Stimulated activated CD4-positive, alpha-beta T cell treated with anti-CD3 and anti-CD28 coated beads, Interleukin-1b, Interleukin-23, amount 100 ng/mL, for 1 hour (primary cell): Measurements from ENCODE around the gene CASKIN2.

Experiments used
- DNase-seq, 2 donors: peaks; one replicate each; pipeline ENCODE4 v3.0.0-alpha.2; 2020; ENCODE audit warnings: low read depth in 2 of 2

Gene CASKIN2, protein sequence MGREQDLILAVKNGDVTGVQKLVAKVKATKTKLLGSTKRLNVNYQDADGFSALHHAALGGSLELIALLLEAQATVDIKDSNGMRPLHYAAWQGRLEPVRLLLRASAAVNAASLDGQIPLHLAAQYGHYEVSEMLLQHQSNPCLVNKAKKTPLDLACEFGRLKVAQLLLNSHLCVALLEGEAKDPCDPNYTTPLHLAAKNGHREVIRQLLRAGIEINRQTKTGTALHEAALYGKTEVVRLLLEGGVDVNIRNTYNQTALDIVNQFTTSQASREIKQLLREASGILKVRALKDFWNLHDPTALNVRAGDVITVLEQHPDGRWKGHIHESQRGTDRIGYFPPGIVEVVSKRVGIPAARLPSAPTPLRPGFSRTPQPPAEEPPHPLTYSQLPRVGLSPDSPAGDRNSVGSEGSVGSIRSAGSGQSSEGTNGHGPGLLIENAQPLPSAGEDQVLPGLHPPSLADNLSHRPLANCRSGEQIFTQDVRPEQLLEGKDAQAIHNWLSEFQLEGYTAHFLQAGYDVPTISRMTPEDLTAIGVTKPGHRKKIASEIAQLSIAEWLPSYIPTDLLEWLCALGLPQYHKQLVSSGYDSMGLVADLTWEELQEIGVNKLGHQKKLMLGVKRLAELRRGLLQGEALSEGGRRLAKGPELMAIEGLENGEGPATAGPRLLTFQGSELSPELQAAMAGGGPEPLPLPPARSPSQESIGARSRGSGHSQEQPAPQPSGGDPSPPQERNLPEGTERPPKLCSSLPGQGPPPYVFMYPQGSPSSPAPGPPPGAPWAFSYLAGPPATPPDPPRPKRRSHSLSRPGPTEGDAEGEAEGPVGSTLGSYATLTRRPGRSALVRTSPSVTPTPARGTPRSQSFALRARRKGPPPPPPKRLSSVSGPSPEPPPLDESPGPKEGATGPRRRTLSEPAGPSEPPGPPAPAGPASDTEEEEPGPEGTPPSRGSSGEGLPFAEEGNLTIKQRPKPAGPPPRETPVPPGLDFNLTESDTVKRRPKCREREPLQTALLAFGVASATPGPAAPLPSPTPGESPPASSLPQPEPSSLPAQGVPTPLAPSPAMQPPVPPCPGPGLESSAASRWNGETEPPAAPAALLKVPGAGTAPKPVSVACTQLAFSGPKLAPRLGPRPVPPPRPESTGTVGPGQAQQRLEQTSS (N-terminal part only)

DNA sequence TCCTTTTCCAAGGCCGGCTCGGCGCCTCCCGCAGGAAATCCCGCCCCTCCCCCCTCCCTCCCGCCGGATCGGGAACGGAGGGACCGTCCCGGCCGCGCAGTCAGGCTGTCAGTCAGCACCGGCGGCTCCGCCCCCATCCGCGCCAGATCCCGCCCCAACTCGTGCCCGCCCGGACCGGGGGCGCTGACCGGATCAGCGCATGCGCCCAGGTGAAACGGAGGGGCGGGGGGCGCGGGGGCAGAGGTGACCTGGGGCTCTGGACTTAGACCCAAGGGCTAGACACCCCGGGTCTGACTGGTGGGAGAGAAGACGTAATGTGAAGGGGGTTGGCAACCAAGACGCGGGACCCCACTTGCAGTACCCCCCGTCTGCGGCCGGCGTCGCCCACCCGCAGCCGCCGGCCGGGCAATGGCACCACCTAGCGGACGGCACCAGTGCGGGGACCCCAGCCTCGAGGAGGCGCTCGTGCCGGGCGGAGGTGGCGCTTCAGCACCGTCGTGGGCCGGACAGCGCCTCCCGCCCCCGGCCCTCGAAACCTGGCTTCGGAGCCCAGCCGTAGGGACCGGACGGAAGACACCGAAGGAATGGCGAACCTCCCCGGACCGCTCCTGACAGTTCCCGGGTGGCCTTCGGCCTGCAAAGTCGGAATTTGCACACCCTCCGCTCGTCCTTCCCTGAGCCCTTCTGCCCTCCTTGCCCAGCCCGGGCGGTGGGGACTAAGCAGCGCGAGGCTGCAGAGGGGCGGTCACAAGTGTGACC is at the start of gene CASKIN2:
TSS of gene CASKIN2 (minus strand) at position 42 of the 759 bp plus-strand sequence. CDS start 1,733 bp downstream, outside the sequence.
- DNase-seq = peak; percentile 39 to 79

DNA sequence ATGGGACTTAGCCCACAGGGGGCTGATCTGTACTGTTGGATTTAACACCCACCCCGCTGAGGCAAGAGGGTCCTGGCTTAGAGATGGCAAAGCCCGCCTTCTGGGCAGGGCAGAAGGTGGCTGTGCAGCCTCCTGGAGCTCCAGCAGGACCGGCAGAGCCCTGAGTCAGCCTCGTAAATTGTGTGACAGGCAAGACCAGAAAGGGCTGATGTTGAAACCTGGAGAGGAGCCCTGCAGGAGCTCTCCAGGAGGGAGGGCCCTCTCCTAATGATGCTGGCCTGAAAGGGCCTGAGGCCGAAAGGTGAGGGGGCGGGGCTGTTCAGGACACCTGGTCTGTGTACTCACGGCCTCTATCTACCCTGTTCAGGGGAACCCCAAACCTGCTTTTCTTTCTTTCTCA is 49.7 kb upstream of the CASKIN2 start:
- no peak for DNase-seq

DNA sequence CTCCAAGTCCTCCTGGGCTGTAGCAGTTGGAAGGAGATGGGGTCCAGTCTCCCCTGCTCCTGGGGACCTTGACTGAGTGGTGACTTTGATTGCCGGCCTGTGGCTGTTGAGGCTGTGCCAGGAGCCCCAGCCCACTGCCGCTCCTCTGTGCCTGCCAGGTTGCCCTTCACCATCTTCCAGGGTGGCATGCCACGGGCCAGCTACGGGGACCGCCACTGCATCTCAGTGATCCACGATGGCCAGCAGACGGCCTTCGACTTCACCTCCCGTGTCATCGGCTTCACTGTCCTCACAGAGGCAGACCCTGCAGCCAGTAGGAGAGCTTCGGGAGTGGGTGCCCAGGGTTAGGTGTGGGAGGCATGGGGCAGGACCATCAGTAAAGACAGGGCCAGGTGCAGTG is 48.9 kb upstream of the CASKIN2 start:
- no peak for DNase-seq

DNA sequence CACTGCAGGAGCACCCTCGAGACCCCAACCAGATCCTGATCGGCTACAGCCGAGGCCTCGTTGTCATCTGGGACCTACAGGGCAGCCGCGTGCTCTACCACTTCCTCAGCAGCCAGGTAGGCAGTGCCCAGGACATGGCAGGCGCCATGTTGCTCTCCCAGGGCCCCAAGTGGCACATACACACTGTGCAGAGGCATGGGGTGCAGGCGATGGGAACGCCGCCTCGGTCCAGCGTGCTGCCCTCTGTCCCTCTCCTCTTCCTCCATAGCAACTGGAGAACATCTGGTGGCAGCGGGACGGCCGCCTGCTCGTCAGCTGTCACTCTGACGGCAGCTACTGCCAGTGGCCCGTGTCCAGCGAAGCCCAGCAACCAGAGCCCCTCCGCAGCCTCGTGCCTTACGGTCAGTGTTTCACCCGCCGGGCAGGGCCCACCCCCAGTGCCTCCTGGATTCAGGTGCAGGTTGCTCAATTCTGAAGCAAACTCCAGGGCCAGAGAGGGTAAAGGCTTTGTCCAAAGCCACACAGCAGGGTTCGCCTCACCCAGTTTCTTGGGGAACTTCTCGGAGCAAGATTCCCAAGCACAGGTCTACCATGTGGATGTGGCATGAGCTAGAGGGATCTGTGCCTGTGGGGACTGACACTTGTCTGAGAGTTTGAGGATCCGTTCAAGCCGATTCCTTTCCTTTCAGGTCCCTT is 47.9 kb upstream of the CASKIN2 start:
- DNase-seq = no peak

DNA sequence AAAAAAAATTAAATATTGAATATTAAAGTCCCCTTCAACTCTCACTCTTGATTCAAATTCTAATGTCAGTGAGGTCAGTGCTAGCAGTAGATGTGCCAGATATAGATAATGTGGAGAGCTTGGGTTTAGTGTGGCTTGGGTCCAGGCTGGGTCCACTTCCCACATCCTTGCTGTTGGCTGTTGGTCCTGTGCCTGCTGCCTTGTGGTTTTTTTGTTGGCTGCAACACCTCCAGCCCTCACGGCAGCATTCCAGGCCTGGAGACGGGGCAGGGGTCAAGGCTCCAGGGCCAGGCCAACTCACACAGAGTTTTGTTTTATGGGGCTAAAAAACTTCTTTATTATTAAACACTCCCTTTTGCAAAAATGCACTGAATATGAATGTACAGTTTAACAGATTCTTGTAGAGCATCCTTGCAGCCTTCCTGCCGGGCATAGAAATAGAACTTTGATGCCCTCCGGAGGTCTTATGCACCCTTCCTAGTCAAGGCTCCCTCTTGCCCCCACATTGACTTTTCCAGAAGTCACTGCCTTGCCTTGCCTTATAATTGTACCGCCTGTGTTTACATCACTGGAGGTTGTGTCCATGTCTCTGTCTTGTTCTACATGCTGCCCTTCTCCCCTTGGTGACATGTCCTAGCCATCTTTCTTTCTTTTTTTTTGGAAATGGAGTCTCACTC is 46.7 kb upstream of the CASKIN2 start:
- no peak for DNase-seq

DNA sequence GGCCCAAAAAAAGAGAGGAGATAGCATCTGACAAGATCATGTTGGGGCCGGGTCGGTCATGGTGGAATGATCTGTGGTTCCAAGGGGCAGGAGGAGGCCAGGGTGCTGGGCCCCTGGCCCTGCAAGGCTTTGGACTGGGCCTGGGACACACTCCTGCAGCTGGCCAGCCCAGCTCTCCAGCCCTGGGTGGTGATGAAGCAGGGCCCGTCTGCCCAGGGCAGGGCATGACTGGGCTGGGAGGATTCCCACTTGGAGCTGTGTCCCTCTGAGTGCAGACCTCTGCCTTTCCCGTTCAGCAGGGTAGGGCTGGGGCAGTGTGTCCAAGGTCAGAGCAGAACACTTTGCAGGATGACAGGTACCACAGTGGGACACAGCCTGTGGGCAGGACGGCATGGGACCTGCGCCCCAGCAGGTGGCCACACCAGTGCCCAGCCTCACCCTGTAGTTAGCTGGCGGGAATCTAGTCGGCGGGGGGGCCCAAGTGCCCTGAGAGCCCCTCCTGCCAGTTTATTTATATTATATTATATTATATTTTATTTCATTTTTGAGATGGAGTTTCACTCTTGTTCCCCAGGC is 44.7 kb upstream of the CASKIN2 start:
- DNase-seq = no peak

DNA sequence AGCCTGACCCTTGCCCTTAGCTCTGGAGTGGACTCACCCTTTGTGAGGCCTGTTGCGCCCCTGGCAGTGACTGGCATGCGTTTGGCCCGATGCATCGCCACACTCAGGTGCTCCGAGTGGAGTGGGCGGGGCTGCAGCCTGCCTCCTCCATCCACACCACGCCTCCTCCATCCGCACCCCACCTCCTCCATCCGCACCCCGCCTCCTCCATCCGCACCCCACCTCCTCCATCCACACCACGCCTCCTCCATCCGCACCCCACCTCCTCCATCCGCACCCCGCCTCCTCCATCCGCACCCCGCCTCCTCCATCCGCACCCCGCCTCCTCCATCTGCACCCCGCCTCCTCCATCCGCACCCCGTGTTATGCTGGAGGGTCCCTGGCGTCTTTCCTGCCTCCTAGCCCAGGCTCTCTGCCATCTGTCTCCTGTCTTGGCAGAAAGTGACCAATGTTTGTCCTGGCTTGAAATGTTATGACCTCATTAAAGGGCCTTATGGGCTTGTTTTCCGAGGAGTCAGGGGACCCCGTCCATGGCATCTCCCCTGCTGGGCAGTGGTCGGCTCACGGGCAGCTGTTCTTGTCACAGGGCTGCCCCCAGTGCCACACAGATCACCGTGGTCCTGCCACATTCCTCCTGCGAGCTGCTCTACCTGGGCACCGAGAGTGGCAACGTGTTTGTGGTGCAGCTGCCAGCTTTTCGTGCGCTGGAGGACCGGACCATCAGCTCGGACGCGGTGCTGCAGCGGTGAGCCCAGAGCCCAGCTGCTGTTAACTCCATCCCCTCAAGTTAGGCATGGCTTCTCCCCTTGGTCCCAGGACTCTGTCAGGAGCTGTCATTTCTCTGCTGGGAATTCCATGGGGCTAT is 43.6 kb upstream of the CASKIN2 start:
- DNase-seq = no peak

DNA sequence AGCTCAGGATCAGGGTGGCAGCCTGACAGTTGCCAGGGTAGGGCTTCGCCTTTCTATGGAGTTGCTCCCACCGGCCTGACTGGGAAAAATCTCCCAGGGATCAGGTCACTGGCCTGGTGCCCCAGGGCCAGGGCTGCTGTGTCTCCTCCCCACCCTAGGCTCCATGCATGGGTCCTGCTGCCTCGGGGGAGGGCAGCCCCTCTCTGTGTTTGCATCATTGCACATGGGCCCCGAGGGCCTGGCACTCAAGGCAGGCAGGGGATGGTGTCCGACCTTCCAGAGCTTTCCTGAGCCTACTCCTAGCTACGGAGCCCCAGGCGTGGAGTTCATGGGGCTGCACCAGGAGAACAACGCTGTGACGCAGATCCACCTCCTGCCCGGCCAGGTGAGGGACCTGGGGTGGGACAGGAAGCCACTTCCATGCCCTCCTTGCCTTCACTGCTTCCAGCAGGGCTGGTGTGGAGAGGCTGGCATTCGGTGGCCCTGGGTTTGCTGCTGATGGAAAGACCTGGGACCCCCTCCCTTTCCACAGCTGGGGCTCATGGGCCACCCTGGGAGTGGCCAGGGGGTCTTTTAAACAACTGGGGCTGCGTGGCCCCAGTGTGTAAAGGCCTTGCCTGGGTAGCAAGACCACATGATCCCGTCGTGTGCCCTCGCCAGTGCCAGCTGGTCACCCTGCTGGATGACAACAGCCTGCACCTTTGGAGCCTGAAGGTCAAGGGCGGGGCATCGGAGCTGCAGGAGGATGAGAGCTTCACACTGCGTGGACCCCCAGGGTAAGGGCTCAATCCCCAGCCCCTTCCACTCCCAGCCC is 42.7 kb upstream of the CASKIN2 start:
- no peak for DNase-seq

DNA sequence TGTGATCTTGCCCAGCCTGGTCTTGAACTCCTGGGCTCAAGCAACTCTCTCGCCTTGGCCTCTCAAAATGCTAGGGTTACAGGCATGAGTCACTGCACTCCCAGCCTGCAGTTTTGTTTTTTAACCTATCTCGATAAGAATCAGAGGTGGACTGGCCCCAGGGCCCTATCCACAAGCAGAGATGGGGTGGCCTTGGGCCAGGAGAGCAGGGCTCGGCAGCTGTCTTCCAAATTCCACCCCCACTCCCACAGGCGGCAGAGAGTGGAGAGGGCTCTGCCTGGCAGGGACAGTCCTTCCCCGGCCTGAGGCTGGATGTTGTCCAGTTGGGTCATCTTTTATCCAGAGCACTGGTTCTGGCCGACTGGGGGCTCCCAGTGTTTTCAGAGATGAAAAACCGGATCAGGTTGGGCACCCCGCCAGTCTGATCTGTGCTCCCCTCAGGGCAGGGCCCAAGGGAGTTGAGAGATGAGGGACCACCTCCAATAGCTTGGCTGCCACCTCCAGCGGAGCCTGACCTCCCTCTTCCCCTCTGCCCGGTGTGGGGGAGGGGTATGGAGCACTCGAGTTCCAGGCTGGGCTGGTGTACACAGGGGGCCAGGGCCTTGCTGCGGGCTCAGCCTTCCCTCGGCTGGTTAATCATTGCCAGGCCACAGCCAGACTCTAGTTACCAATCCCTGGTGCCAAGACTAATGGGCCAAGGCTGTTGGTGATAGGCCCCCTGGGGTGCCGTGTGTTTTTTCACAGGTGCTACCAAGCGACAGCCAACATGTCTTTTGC is 41.9 kb upstream of the CASKIN2 start:
- no peak for DNase-seq

DNA sequence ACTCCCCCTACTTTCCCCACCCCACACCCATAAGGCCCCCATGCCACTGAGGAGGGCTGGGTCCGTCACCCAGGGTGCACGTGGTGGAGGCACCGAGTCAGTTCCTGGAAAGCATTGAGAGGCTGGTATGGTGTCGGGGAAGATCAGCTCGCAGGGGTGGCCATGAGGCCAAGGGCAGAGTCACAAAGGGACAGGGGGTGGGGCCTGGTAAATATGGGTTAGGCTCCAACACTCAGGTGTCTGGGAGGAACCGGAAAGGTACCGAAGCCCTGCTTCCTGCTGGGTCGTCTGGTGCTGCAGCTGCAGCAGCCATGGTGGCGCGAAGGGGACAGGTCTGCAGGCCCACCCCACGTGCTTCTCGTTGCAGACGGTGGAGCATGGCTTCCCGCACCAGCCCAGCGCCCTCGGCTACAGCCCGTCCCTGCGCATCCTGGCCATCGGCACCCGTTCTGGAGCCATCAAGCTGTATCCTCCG is 40.4 kb upstream of the CASKIN2 start:
- no peak for DNase-seq

DNA sequence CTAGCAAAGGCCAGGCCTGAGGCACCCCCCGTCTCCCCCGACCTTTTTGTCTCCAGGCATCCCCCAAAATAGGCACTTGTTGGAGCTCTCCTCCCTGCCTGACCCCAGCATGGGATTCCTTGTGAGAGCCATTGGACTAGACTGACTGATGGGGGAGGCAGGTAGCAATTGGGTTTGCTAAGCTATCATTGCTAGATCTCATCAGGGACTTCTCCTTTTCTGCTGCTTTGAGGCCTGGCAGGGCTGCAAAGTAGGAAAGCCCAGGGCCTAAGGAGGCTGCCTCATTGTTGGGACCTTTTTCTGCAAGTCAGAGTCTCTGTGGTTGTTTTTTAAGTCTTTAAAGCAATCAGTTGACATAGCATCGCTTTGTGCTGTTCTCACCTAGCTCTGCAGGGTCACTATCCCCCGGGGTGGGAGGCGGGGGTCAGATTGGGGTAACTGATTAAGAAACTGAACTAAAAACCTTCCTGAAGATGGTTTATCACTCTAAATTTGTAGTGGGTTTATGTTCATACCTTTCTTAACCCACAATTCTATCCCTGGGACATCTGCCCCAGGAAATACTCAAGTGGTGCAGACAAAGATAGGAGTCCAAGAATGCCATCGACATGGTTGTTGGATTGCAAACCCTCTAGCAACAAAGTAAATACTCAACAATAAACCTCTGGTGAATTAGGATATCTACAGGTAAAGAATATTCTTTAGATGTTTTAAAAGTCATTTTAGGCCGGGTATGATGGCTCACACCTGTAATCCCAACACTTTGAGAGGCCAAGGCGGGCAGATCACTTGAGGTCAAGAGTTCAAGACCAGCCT is 38.2 kb upstream of the CASKIN2 start:
- no peak for DNase-seq

DNA sequence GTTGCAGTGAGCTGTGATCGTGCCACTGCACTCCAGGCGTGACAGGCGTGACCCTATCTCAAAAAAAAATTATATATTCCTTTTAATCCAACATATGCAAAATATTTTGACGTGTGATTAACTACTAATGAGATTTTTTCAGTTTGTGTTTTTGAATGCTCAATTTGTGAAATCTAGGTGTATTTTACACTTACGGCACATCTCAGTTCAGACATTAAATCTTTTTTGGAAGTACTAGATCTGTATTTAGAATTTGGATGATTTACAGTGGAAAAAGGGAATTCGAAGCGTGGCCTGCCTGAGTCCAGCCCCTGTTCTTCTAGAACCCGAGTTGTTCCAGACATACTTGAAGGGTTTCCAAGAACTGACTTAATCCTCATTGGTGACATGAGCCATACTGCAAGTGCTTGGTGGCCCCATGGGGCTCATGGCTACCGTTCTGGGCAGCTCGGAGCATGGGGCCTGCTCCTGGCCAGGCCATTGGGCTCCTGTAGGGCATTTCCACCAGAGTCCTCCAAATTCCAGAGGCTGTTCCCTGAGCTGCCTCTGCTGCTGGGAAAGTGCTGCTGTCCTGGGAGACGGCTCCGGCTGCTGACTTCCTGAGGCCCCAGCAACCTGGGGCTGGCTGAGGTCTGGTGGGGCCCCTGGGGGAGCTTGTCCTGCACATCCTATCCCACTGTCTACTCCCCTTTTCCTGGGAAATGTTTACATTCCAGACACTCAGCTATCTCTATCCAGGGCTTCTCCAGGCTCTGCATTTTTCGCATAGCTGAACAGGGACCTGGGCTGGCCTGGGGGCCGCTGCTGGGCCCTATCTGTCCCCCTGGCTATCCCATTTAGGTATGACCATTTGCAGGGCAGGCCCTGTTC is 37.3 kb upstream of the CASKIN2 start:
- DNase-seq = no peak

DNA sequence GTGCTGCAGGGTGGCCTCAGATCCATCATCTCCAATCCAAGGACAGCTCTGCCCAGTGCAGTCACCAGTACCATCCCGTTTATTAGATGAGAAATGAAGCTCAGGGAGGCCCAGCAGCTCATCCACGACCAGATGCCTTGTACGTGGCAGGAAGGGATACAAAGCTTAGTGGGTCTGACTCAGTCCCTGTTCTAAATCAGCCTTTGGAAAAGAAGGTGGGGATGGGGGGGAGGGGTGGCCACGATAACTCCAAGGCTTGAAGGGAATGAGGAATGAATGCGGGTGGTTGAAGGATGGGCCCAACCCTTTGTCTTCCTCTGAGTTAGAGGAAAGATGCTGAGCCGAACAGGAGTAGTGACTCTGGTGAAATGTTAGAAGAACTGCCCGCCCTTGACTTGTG is 35.9 kb upstream of the CASKIN2 start:
- DNase-seq = no peak

DNA sequence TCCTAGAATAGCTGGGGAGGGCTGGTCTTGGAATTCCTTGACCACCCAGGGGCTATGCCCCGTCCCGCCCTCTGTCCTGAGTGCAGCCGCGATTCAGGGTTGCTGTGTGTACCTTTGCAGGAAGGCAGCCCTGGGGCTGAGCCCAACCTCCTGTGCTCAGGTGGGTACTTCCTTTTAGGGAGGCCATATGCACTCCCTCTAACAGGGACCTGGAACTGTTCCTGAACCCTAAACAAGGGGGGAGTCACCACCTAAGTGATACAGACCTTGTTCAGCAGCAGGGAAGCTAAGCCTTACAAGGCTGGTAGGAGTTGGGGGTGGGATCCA is 34.8 kb upstream of the CASKIN2 start:
- no peak for DNase-seq
